HCT116 (cell line): Measurements from ENCODE around the gene RANGRF.

ENCODE experiments used
- YY1 ChIP-seq: IDR thresholded peaks from 2 replicates; pipeline ENCODE4 v1.6.1; 2011; ENCODE audit warnings: low read length, low read depth, moderate library complexity, mild to moderate bottlenecking; ENCODE audit not compliant: insufficient replicate concordance; ENCODE audit errors: extremely low read depth
- TF ChIP-seq, protein P1 (sequence below), 3 experiments: fragments of 200-600 bp in 1 of 3; sonication (generic) in 1 of 3; IDR thresholded peaks in 2 of 3; conservative IDR thresholded peaks in 1 of 3; 2 replicates each; pipeline ENCODE4 v1.5.1; 2012 to 2017; ENCODE audit warnings: low read depth in 2 of 3, low read length in 2 of 3, antibody characterized with exemption in 1 of 3, borderline replicate concordance in 1 of 3, control low read depth in 1 of 3, mild to moderate bottlenecking in 1 of 3, mixed read lengths in 1 of 3, mixed run types in 1 of 3, moderate library complexity in 1 of 3; ENCODE audit not compliant: insufficient read depth in 1 of 3

DNA sequence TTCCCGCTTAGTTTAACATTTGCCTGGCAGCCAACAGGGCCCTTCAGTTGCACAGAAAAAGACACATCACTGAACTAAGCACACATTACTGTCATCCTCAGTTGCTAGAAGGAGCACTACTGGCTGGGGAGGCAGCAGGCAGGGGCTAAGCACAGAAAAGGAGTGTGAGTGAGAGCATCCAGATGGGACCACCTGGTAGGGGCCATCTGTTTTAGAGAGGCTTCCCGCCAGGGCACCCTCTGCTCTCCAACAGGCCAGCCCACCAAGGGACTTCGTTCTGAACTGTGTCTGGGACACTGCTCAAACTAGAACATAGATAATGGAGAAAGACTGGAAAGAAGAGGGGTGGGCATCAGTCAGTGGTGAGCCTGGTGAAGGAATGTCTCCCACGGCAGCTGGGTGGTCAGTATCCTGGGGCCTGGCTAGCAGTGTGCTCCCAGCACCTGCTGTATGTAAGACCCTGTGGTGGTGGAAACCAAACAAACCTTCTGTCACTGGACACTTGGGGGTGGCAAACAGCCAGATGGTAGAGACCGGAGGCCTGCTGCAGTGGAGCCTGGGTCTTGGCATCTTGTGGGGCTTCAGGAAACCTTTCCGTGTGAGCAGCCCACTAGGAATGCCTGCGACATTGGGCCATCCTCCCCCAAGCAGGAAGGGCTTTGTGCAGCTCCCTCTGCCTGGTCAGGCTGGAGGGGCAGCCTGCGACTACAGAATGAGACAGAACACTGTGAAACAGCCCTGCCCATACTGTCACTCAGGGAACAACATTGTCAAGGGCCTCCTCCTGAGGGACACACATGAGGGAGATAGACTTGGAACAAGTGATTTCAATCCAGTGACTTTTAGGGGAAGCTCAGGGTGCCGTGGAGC is 12.8 kb upstream of the RANGRF start:
- TF ChIP-seq, protein P1, sequence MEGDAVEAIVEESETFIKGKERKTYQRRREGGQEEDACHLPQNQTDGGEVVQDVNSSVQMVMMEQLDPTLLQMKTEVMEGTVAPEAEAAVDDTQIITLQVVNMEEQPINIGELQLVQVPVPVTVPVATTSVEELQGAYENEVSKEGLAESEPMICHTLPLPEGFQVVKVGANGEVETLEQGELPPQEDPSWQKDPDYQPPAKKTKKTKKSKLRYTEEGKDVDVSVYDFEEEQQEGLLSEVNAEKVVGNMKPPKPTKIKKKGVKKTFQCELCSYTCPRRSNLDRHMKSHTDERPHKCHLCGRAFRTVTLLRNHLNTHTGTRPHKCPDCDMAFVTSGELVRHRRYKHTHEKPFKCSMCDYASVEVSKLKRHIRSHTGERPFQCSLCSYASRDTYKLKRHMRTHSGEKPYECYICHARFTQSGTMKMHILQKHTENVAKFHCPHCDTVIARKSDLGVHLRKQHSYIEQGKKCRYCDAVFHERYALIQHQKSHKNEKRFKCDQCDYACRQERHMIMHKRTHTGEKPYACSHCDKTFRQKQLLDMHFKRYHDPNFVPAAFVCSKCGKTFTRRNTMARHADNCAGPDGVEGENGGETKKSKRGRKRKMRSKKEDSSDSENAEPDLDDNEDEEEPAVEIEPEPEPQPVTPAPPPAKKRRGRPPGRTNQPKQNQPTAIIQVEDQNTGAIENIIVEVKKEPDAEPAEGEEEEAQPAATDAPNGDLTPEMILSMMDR (IDR thresholded peaks at IDR 0.05 in 2 of 3, conservative IDR thresholded peaks at IDR 0.05 in 1 of 3; ENCODE audit: borderline replicate concordance in 1 of 3, insufficient read depth in 1 of 3, low read depth in 2 of 3, low read length in 2 of 3): no peak
- TF ChIP-seq YY1: no peak
